Astrocyte (in vitro differentiated cells and primary cell): ENCODE data around the gene GSTCD. TPM values are rescaled to one million over a fixed set of nuclear protein-coding genes. Genes with fewer than 3 reads are reported as not detected.
"Not testable (repeated sequence)": the region's sequence is repeated elsewhere in the genome, so short reads cannot be mapped to it uniquely, and the experiment has no call there.

Experiments used
- DNase-seq: peaks from one replicate; pipeline ENCODE4 v3.0.0-alpha.2; 2010; ENCODE audit warnings: low read depth
- FAIRE-seq: peaks from 2 replicates; lab custom pipeline; 2011; peaks lifted over from hg19 to GRCh38; lab: Jason Lieb, UNC
- H2AFZ ChIP-seq: 2 replicates; pipeline ENCODE4 v1.6.0; 2012; ENCODE audit warnings: low read depth, low read length, inconsistent platforms
- H3K27ac ChIP-seq: 2 replicates; pipeline ENCODE4 v1.5.1; 2011; ENCODE audit warnings: low read depth, low read length, inconsistent platforms
- H3K27me3 ChIP-seq: 2 replicates; pipeline ENCODE4 v1.6.0; 2011; ENCODE audit warnings: low read length, inconsistent platforms; ENCODE audit not compliant: insufficient read depth
- H3K36me3 ChIP-seq: 2 replicates; pipeline ENCODE4 v1.5.1; 2011; ENCODE audit warnings: low read length, inconsistent platforms; ENCODE audit not compliant: insufficient read depth
- H3K4me1 ChIP-seq: 2 replicates; pipeline ENCODE4 v1.5.1; 2011; ENCODE audit warnings: low read length, inconsistent platforms; ENCODE audit not compliant: insufficient read depth
- H3K4me2 ChIP-seq: 2 replicates; pipeline ENCODE4 v1.6.0; 2012; ENCODE audit warnings: low read length, inconsistent platforms
- H3K4me3 ChIP-seq: 2 replicates; pipeline ENCODE4 v1.5.1; 2011; ENCODE audit warnings: low read depth, mild to moderate bottlenecking, low read length, inconsistent platforms; ENCODE audit not compliant: insufficient read depth
- H3K79me2 ChIP-seq: 2 replicates; pipeline ENCODE4 v1.6.0; 2012; ENCODE audit warnings: mild to moderate bottlenecking, low read length, inconsistent platforms; ENCODE audit not compliant: insufficient read depth
- H3K9ac ChIP-seq: 2 replicates; pipeline ENCODE4 v1.6.0; 2012; ENCODE audit warnings: mild to moderate bottlenecking, low read length, inconsistent platforms
- H3K9me3 ChIP-seq: 2 replicates; pipeline ENCODE4 v1.5.1; 2012; ENCODE audit warnings: low read depth, mild to moderate bottlenecking, low read length, inconsistent platforms; ENCODE audit not compliant: insufficient read depth
- H4K20me1 ChIP-seq: 2 replicates; pipeline ENCODE4 v1.6.0; 2012; ENCODE audit warnings: low read length, inconsistent platforms; ENCODE audit not compliant: insufficient read depth
- H3K27ac Mint-ChIP-seq: one replicate; pipeline ENCODE4 v1.8.0; 2021; ENCODE audit warnings: mild to moderate bottlenecking, mixed read lengths; ENCODE audit not compliant: unreplicated experiment
- H3K27me3 Mint-ChIP-seq: one replicate; pipeline ENCODE4 v1.8.0; 2021; ENCODE audit warnings: low read depth, mixed read lengths; ENCODE audit not compliant: unreplicated experiment
- H3K36me3 Mint-ChIP-seq: one replicate; pipeline ENCODE4 v1.8.0; 2021; ENCODE audit warnings: low read depth, mixed read lengths; ENCODE audit not compliant: unreplicated experiment
- H3K4me1 Mint-ChIP-seq: one replicate; pipeline ENCODE4 v1.8.0; 2021; ENCODE audit warnings: low read depth, mixed read lengths; ENCODE audit not compliant: unreplicated experiment
- H3K4me3 Mint-ChIP-seq: one replicate; pipeline ENCODE4 v1.8.0; 2021; ENCODE audit warnings: mild to moderate bottlenecking, moderate library complexity, mixed read lengths; ENCODE audit not compliant: unreplicated experiment
- H3K9me3 Mint-ChIP-seq: one replicate; pipeline ENCODE4 v1.8.0; 2021; ENCODE audit warnings: mild to moderate bottlenecking, mixed read lengths; ENCODE audit not compliant: unreplicated experiment
- EZH2 ChIP-seq: IDR thresholded peaks from 2 replicates; pipeline ENCODE4 v1.6.1; 2012; ENCODE audit warnings: mild to moderate bottlenecking, low read length, inconsistent platforms; ENCODE audit not compliant: insufficient read depth
- total RNA-seq: library from RNA; stranded (reverse); gene quantifications from 2 replicates; pipeline ENCODE4 v1.2.1, GENCODE V29; 2021
- TF ChIP-seq, protein P1 (sequence below): IDR thresholded peaks from 2 replicates; pipeline ENCODE4 v1.5.1; 2011; ENCODE audit warnings: low read depth, mild to moderate bottlenecking, inconsistent platforms, low read length, moderate library complexity; ENCODE audit not compliant: insufficient read depth

Gene GSTCD
- total RNA-seq, 1 donor from 2014 or later, result 12.3 TPM

- not testable (repeated sequence) for H3K36me3 ChIP-seq, FAIRE-seq, H2AFZ ChIP-seq, H3K4me3 ChIP-seq, H3K36me3 Mint-ChIP-seq, H3K9me3 ChIP-seq, H3K4me1 Mint-ChIP-seq, H4K20me1 ChIP-seq, H3K79me2 ChIP-seq, H3K4me3 Mint-ChIP-seq, DNase-seq, H3K27ac ChIP-seq, H3K4me1 ChIP-seq, H3K27me3 Mint-ChIP-seq, H3K9ac ChIP-seq, H3K27ac Mint-ChIP-seq, H3K4me2 ChIP-seq, H3K27me3 ChIP-seq
- H3K9me3 Mint-ChIP-seq, result peaks cover 14% of the 10 kb centered on the region
Observed at GRCh38 chr4:105775760-105776415, 67.3 kb downstream of the GSTCD start.

DNA sequence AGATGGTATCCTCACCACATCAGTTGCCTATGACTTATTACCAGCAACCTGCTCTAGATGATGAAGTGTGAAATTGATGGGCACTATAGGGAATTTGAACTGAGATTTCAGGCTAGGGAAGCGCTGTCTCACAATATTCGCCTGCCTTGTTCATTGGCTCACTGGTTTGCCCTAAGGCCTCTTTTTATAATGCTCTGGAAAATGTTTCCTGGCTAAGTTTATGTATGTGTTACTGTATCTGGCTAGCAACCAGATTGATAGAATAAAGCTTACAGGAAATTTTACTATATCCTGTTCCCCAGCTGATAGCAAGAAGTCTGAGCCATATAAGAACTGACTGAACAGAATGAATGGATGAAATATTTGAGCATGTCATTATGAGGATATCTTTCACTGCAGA, 71.6 kb downstream of the GSTCD start:
- Histone ChIP-seq H3K27me3 (no peaks in the 10 kb centered on the region), H2AFZ (no peak overlapping the region), H3K4me2 (no peak overlapping the region), H3K9me3 (no peaks in the 10 kb centered on the region), H3K4me1 (no peaks in the 10 kb centered on the region), H3K9ac (no peak overlapping the region), H3K36me3 (no peaks in the 10 kb centered on the region), H4K20me1 (no peaks in the 10 kb centered on the region), H3K79me2 (no peaks in the 10 kb centered on the region), H3K27ac (no peak overlapping the region), H3K4me3 (no peak overlapping the region)
- no peak for FAIRE-seq
- H3K4me1 Mint-ChIP-seq, result no peaks in the 10 kb centered on the region
- H3K27me3 Mint-ChIP-seq, result no peaks in the 10 kb centered on the region
- no peak overlapping the region for H3K4me3 Mint-ChIP-seq
- H3K27ac Mint-ChIP-seq, result no peak overlapping the region
- H3K36me3 Mint-ChIP-seq, result no peaks in the 10 kb centered on the region
- no peaks in the 10 kb centered on the region for H3K9me3 Mint-ChIP-seq
- no peak for DNase-seq
- TF ChIP-seq, protein P1, sequence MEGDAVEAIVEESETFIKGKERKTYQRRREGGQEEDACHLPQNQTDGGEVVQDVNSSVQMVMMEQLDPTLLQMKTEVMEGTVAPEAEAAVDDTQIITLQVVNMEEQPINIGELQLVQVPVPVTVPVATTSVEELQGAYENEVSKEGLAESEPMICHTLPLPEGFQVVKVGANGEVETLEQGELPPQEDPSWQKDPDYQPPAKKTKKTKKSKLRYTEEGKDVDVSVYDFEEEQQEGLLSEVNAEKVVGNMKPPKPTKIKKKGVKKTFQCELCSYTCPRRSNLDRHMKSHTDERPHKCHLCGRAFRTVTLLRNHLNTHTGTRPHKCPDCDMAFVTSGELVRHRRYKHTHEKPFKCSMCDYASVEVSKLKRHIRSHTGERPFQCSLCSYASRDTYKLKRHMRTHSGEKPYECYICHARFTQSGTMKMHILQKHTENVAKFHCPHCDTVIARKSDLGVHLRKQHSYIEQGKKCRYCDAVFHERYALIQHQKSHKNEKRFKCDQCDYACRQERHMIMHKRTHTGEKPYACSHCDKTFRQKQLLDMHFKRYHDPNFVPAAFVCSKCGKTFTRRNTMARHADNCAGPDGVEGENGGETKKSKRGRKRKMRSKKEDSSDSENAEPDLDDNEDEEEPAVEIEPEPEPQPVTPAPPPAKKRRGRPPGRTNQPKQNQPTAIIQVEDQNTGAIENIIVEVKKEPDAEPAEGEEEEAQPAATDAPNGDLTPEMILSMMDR, result no peak

GRCh38 chr4:105784761-105785160, 76.2 kb downstream of the GSTCD start:
- TF ChIP-seq, protein P1, result no peak
- TF ChIP-seq EZH2, result no peak
- Mint-ChIP-seq H3K4me1 (no peaks in the 10 kb centered on the region), H3K27ac (no peak overlapping the region), H3K9me3 (no peaks in the 10 kb centered on the region), H3K27me3 (no peaks in the 10 kb centered on the region), H3K4me3 (no peak overlapping the region), H3K36me3 (no peaks in the 10 kb centered on the region)
- no peaks in the 10 kb centered on the region for H3K9me3 ChIP-seq
- no peaks in the 10 kb centered on the region for H4K20me1 ChIP-seq
- no peaks in the 10 kb centered on the region for H3K36me3 ChIP-seq
- no peak for DNase-seq
- H3K4me1 ChIP-seq, result no peaks in the 10 kb centered on the region
- H3K79me2 ChIP-seq, result no peaks in the 10 kb centered on the region
- no peak overlapping the region for H3K4me3 ChIP-seq
- FAIRE-seq, result no peak
- H3K4me2 ChIP-seq, result no peak overlapping the region
- H3K27me3 ChIP-seq, result no peaks in the 10 kb centered on the region
- H2AFZ ChIP-seq, result no peak overlapping the region
- no peak overlapping the region for H3K9ac ChIP-seq
- no peak overlapping the region for H3K27ac ChIP-seq
